GM19240 (cell line): Measurements from ENCODE around the gene LONP2.
A peak's percentile ranks its signal among the peaks of the same experiment; 100 is the strongest.
"Not testable (repeated sequence)": the region's sequence is repeated elsewhere in the genome, so short reads cannot be mapped to it uniquely, and the experiment has no call there.

Experiments
- DNase-seq: peaks from one replicate; pipeline ENCODE4 v3.0.0; 2011; ENCODE audit warnings: low spot score; ENCODE audit not compliant: insufficient read length

Gene LONP2

GRCh38 chr16:48332978-48333377, 88.9 kb downstream of the LONP2 start:
- no peak for DNase-seq

- DNase-seq: no peak
Measured at GRCh38 chr16:48334325-48334724, 90.2 kb downstream of the LONP2 start.

GRCh38 chr16:48335961-48336360, 91.9 kb downstream of the LONP2 start:
- no peak for DNase-seq

GRCh38 chr16:48340054-48340453, 96.0 kb downstream of the LONP2 start:
- no peak for DNase-seq

GRCh38 chr16:48342591-48342990, 98.5 kb downstream of the LONP2 start:
- no peak for DNase-seq

GRCh38 chr16:48347191-48347865, 103.2 kb downstream of the LONP2 start:
- DNase-seq: no peak

- DNase-seq: no peak
Measured at GRCh38 chr16:48347980-48348379, 103.9 kb downstream of the LONP2 start.

- DNase-seq: no peak
Measured at GRCh38 chr16:48350736-48351135, 106.6 kb downstream of the LONP2 start.

GRCh38 chr16:48352648-48353390, 108.7 kb downstream of the LONP2 start:
- DNase-seq: no peak

GRCh38 chr16:48353565-48354163, 109.6 kb downstream of the LONP2 start:
- DNase-seq: peak; percentile 60

- DNase-seq: not testable (repeated sequence)
Measured at GRCh38 chr16:48354385-48354784, 110.3 kb downstream of the LONP2 start.

GRCh38 chr16:48354877-48355855, 111.1 kb downstream of the LONP2 start:
- no peak for DNase-seq

GRCh38 chr16:48356633-48357376, 112.7 kb downstream of the LONP2 start:
- DNase-seq: no peak

- no peak for DNase-seq
Measured at GRCh38 chr16:48358419-48358818, 114.3 kb downstream of the LONP2 start.

- DNase-seq: no peak
Measured at GRCh38 chr16:48359983-48360382, 115.9 kb downstream of the LONP2 start.

GRCh38 chr16:48361012-48361411, 116.9 kb downstream of the LONP2 start:
- no peak for DNase-seq

GRCh38 chr16:48361540-48362144, 117.5 kb downstream of the LONP2 start:
- no peak for DNase-seq

- no peak for DNase-seq
Measured at GRCh38 chr16:48365025-48365600, 121.0 kb downstream of the LONP2 start.

GRCh38 chr16:48365601-48366164, 121.6 kb downstream of the LONP2 start:
- peak; percentile 35 for DNase-seq
